ENCODE measurements around the gene AR.

Gene AR

GRCh38 chrX:67731061-67731460, 187.2 kb downstream of the AR start:
- no peak for DNase-seq

GRCh38 chrX:67732864-67733263, 189.0 kb downstream of the AR start:
- DNase-seq, result no peak

GRCh38 chrX:67734111-67734753, 190.4 kb downstream of the AR start:
- no peak for DNase-seq

GRCh38 chrX:67749536-67749935, 205.7 kb downstream of the AR start:
- DNase-seq, result no peak

- DNase-seq, result no peak
Observed at GRCh38 chrX:67750694-67751093, 206.9 kb downstream of the AR start.

- DNase-seq, result no peak
Observed at GRCh38 chrX:67759018-67759417, 215.2 kb downstream of the AR start.

- no peak for DNase-seq
Observed at GRCh38 chrX:67777148-67777547, 233.3 kb downstream of the AR start.

GRCh38 chrX:67779099-67779498, 235.3 kb downstream of the AR start:
- DNase-seq, result no peak

All from NCI-H524 (cell line).